Effector CD8-positive, alpha-beta T cell (primary cell): ENCODE data around the gene RIIAD1.
"Not testable (repeated sequence)": the region's sequence is repeated elsewhere in the genome, so short reads cannot be mapped to it uniquely, and the experiment has no call there.

Source experiments
- DNase-seq: peaks from one replicate; lab custom pipeline; 2025; lab: John Stamatoyannopoulos, UW

Gene RIIAD1

DNA sequence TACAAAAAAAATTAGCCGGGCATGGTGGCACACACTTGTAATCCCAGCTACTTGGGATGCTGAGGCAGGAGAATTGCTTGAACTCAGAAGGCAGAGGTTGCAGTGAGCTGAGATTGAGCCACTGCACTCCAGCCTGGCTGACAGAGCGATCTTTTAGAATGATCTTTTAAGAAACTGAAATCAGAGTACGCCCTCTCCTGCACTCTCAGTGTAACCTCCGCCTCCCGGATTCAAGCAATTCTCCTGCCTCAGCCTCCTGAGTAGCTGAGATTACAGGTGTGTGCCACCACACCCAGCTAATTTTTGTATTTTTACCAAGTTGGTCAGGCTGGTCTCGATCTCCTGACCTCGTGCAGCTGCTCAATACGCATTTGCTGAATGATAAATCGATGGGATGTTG lies 12.7 kb downstream of the RIIAD1 start:
- DNase-seq = not testable (repeated sequence)

DNA sequence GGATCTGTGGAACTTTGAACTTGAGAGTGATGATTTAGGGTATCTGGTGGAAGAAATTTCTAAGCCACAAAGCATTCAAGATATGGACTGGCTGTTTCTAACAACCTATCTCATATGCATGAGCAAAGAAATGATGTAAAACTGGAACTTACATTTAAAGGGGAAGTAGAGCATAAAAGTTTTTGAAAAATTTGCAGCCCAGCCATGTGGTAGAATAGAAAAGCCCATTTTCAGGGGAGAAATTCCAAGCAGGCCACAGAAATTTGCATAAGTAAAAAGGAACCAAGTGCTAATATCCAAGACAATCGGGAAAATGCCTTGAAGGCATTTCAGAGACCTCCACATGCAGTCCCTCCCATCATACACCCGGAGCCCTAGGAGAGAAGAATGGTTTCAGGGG lies 15.7 kb downstream of the RIIAD1 start:
- DNase-seq = no peak

DNA sequence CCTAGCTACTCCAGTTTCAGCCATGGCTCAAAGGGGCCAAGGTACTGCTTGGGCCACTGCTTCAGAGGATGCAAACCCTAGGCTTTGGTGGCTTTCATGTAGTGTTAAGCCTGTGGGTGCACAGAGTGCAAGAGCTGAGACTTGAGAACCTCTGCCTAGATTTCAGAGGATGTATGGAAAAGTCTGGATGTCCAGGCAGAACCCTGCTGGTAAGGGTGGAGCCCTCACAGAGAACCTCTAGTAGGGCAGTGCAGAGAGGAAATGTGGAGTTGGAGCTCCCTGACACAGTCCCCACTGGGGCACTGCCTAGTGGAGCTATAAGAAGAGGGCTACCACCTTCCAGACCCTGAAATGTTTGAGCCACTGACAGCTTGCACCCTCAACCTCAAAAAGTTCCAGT lies 16.2 kb downstream of the RIIAD1 start:
- no peak for DNase-seq

DNA sequence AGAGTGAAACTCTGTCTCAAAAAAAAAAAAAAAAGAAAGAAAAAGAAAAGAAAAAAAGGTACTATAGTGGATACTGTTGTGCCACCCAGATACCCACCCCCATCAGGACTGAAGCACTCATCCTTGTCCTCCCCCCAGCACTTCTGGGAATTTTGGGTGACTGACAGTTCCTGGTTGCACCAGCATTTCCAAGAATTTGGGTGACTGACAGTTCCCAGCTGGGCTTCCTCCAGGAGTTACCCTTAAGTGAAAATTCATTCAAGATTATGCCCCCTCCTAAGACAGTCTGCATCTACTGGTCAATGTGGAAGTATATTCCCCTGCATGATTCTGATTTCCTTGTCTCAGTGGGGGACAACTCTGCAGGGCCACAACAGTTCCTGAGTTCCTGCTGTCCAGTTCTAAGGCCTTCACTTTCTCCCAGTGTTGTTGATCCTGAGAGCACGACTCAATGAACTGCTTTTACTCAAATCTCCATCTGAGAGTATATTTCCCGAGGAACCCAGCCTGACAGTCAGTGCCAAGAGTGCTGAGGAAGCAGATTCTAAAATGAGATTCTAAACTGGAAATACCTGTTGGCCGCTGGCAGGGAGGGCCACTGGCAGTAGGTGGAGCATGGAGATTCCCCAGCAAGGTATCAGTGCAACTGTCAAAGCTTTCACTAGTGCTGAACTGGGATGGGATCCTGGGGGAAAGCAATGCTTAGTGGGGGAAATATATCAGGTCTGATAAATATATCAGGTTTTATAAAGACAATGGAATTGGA lies 18.5 kb downstream of the RIIAD1 start:
- no peak for DNase-seq

DNA sequence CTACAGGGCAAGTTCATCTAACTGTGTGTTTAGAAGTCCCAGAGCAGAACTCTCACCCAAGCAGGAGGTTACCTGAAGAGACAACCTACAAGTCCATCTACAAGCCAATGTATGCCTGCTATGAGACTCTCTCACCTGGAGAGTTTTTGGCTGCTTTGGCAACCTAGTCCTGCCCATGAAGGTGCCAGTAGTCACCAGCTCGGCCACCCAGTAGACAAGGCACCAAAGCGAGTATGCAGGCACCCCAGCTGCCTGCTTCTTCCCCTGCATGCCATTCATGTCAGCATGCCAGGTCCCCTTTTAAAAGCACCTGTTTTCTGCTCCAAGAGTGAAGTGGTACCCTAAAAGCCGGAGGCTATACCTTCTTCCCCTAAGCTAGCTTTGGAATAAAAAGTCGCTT lies 20.2 kb downstream of the RIIAD1 start:
- DNase-seq = no peak

DNA sequence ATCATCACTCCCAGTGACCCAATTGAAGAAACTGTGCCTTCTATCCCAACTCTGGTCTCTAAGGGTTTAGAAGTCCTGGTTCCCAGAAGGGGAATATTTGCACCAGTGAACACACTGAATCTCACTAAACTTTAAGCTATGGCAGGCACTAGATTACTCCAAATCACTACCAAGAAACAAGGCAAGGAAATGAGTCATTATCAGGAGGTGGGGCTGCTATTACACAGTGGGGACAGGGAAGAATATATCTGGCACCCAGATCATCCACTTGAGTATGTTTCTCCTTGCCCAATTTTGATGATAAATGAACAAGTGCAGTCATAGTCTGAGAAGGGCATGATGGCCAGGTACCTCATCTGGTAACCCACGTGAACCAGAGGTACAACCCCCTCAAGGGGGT lies 35.0 kb downstream of the RIIAD1 start:
- DNase-seq = no peak

DNA sequence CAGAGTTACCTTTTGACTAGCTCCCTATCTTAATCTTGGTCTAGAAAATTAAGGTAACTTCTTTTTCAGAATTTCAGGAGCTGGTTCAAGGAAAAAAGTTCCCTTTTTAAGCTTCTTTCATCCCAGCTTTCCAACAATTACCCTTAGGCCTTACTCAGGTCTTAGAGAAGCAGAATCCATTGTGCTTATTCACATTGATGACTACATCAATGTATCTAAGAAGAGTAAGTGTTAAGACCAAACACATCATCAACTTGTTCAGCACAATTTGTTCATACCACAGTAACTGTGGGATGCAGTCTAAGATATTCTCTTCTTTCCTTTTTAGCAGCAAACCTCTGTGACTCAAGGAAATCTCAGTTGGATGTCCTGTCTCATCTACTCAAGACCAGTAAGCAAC lies 37.9 kb downstream of the RIIAD1 start:
- no peak for DNase-seq

DNA sequence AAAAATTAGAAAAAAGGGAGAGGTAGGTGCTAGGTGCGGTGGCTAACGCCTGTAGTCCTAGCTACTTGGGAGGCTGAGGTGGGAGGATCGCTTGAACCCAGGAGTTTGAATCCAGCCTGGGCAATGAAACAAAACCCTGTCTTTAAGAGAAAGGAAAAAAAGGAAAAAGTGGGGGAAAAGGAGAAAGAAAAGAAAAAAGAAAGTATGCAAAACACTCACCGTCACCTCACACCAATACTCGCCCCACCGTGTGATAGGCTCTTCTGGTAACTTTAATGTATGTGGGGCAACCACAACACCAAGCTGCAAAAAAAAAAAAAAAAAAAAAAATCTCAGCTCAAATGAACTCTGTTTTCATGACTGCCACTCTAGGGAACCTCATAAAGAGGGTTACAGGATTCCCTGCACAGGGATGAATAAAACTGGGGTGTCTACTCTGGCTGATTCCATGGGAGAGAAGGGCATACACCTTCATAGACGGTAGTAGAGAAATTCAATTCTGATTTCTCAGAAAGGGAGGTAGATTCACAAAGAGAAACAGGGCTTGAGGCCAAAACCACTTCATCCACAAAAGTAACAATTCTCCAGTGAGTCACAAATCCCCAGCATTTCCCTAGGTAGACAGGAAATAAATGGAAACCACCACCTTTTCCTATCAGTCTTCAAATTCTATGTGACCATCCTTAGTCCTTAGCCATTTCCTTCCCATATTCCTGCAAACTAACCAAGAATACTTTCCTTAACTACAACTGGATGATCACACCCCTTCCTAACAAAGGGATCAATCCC lies 39.5 kb downstream of the RIIAD1 start:
- DNase-seq = no peak

DNA sequence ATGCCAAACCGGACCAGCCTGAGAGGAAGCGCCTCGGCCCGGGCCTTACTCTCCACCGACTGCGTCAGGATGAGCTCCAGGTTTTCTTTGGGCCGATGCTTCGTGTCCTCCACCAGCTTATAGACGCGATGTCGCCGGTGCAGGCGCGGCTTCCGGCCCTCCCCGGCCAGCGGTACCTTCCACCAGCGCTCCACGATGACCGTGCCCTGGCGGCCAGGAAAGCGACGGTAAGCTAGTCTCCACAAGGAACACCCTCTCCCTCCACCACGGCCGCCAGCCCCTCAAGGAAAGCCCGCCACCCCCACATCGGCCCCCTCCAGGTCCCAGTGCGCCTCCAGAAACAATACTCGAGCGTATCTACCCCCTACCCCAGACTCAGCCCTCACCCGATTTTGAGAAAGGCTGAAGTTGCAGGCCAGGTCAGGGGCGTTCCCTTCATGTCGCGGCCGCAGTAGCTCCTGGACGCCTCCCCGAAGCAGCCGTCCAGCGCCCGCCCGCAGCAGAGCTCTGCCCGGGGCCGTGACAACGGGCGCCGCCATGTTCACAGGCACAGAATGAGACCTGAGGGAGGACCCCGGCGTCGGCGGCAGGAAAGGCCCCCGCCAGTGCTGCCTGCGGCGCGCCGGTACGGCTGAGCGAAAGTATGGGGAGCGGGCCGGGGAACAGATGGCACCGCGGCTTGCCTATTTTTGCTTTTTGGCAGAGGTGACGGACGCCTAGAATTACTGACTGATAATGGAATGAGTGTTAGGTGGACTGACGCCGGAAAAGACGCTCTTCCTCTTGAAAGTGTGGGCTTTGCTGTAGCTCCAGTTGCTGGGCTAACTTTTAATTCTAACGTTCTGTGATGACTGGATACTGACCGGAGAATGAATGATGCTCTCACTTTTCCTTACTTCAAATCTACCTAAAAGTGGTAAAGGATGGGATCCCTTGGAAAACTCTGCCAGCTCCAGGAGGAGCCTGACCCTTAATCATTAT lies 41.9 kb downstream of the RIIAD1 start, which contains the start of gene MRPL9:
TSS of gene MRPL9 (minus strand) at position 556 of the 981 bp plus-strand sequence. CDS start at position 539, 17 bp downstream.
- peak; percentile 61 for DNase-seq

DNA sequence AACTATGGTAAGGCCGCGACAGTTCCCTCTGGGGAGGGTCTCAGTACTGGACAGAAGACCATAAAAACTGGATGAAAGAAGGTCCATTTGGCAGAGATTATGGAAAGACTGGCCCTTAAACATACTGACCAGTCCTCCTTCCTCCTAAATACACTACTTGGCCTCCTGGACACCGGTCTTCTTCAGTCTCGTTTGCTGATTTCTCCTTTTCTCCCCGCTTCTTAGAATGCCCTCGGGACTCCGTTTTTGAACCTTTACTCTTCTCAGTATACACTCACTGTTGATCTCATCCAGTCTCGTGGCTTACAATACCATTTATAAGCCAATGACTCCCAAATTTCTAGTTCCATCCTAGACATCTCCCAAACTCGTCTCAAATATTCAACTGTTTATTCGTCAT lies 42.7 kb downstream of the RIIAD1 start:
- no peak for DNase-seq

DNA sequence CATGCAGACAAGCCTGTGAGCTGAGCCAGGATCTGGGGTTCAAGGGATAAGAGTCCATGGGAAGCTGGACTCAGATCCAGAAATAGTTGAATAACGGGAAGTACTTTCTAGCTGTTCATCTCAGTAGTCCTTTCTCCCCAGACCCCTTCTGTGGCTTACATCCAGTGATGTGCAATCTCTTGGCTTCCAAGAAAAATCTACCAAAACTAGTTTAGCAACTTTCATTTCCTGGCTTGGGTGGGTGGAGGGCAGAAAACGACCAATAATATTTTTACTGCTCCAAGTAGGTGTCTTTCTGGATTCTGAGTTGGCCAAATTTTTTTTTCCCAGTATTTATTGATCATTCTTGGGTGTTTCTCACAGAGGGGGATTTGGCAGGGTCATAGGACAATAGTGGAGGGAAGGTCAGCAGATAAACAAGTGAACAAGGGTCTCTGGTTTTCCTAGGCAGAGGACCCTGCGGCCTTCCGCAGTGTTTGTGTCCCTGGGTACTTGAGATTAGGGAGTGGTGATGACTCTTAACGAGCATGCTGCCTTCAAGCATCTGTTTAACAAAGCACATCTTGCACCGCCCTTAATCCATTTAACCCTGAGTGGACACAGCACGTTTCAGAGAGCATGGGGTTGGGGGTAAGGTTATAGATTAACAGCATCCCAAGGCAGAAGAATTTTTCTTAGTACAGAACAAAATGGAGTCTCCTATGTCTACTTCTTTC lies 47.2 kb downstream of the RIIAD1 start:
- DNase-seq = not testable (repeated sequence)

DNA sequence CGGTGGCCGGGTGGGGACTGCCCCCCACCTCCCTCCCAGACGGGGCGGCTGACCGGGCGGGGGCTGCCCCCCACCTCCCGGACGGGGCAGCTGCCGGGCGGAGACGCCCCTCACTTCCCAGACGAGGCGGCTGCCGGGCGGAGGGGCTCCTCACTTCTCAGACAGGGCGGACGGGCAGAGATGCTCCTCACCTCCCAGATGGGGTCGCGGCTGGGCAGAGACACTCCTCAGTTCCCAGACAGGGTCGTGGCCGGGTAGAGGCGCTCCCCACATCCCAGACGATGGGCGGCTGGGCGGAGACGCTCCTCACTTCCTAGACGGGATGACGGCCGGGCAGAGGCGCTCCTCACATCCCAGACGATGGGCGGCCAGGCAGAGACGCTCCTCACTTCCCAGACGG lies 47.9 kb downstream of the RIIAD1 start:
- not testable (repeated sequence) for DNase-seq

DNA sequence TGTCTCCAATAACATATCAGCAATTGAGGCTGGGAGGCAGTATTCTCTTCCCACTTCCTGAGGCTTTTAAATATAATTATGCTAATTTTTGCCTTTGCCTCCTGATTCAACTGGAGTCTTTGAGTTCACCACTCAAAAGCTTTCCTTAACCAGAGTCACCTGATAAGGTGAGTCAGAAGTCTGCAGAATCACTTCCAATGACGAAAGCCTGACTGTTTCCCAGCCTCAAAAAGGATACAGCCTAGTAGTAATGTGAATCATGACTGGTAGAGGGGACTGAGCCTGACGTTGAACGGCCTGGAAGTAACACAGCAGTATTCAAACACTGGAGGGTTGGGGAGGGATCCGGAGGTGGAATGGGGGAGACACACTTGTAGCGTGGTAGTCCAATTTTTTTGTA lies 52.4 kb downstream of the RIIAD1 start:
- DNase-seq = no peak

DNA sequence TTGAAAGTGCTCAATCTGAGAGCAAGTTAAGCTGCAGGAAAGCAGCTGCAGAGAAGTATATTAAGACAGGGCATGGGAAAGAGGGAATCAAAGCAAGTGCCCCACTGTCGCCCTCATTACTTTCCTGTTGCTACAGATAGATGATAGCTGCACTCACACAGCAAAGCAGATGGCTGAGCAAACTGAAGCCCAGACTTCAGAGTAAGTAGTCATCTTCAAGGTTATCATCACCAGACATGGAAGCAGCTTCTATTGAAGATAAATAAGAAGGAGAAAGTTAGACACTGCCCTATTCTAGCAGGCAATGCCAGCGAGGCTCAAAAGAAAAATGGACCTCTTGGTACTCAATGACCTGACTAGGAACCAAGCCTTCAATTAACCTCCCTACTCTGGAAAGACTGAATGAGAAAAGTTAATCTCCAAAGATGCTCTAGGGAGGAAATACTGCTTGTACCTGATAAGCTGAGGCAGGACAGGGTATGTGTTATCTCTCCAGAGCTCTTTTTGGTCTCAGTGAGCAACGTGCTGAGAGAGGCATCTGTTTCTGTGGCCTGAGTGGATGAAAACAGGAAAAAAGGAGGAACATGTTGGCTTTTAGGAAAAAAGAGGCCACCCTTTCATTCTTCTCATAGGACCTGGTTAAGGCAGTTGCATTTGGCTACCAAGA lies 53.1 kb downstream of the RIIAD1 start:
- DNase-seq = no peak

DNA sequence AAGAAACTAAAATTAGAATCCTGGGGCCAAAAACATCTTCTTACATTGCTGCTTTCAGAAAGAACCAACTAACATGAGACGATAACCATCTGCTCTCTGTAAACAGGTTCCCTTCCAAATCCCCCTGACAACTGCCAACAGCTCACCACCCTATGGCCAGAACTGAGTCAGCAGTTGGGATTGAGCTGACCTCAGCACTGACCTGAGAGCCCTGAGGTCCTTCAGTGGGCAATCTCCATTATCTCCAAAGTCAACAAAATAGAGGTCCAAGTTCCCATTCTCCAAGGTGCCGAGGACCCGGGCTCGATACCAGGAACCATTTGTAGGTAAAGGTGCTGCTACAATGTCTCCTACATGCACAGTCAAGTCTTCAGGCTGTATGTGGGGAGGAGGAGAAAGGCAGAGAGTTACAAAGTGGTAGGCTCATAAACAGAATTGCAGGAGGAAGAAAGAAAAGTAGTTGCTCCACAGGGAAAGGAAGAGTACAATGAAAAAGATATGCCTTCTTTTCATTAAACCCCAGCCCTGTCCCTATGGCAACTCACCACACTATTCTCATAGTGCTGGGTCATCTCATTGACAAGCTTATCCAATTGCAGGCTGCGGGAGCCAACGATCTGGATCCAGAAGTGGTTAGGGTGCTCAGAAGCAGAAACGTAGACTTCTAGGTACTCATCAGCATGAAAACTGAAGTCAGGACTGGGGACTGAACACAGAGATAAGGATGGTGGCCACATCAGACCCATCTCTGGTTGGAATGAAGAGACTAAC lies 54.8 kb downstream of the RIIAD1 start:
- DNase-seq = no peak

DNA sequence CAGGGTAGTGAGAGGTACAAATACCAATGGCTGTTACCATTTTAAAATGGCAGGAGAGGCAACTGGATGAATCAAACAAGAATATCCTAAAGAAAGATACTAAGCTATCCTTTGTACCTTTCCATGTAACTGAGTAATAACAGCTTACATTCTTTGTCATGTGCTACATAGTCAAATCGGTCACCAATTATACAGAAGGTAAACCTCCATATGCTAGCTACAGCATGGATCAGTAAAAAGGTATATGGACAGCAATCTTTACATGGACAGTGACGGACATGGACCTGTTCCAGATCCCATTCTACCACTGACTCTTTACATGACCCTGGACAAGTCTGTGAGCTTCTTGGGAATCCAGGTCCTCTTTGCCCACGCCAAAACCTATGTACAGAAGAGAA lies 55.3 kb downstream of the RIIAD1 start:
- DNase-seq = no peak

DNA sequence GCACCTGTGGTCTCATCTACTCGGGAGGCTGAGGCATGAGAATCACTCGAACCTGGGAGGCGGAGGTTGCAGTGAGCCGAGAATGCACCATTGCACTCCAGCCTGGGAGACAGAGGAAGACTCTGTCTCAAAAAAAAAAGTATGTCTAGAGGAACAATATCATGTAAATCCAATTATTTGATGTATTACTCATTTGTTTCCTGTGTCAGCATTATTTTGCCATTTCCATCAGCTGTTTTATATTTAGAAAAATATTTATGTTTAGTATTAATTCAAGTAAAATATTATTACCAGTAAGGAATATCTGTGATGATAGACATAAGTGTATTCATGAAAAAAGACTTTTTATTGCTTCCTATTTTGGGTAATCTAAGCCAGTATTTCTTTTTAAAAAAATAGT lies 56.0 kb downstream of the RIIAD1 start:
- no peak for DNase-seq
